ENCODE results near the gene NOC4L. TPM values are rescaled to one million over a fixed set of nuclear protein-coding genes. Genes with fewer than 3 reads are reported as not detected.

The NOC4L gene
- total RNA-seq, 1 experiment from 2014 or later, result 29.8 TPM

- ATAC-seq (peak; percentile 27; the same call in 1 of the 2 replicates), DNase-seq (ENCODE audit: low read depth, low spot score) (no peak)
- no TSS peak for BruUV-seq (replicated peaks)
- H3K4me1 ChIP-seq (ENCODE audit: control insufficient read depth, insufficient read depth, low read length), result peaks cover 7% of the 10 kb centered on the region
- intact Hi-C loops (cut with micrococcal nuclease; ENCODE audit: unreplicated experiment), result no loop called here
- ChIA-PET POLR2A (interaction anchor here (0.6 kb wide), 1 partner anchor 15 kb away, joined by 8 read pairs; no protein-coding TSS in a partner anchor), CTCF (no interaction called here)
- TF ChIP-seq SIN3A (IDR thresholded peaks at IDR 0.05; ENCODE audit: borderline replicate concordance, insufficient read depth, low read depth, low read length) (no peak), CTCF (IDR thresholded peaks at IDR 0.05) (no peak), REST (IDR thresholded peaks at IDR 0.05; ENCODE audit: insufficient read depth in 1 of 2, low read depth in 2 of 2, low read length in 1 of 2) (no peak), TCF7L2 (IDR thresholded peaks at IDR 0.05; ENCODE audit: low read depth, low read length) (no peak), POLR2AphosphoS5 (IDR thresholded peaks at IDR 0.05; ENCODE audit: low read depth, low read length) (no peak)
- no peaks in the 10 kb centered on the region for H3K9me3 ChIP-seq (ENCODE audit: control insufficient read depth, insufficient read depth, low read depth, low read length)
- in situ Hi-C loops (cut with HindIII; ENCODE audit: low pct_unique_long_range_greater_than_20kb, low sequenced_read_pairs), result no loop called here
- no peak overlapping the region for H3K27ac ChIP-seq (ENCODE audit: low read length)
- H3K36me3 ChIP-seq (ENCODE audit: control insufficient read depth, insufficient read depth, low read length), result no peaks in the 10 kb centered on the region
- H3K4me3 ChIP-seq (ENCODE audit: low read depth in 2 of 2, low read length in 2 of 2), result no peak overlapping the region
- H3K27me3 ChIP-seq (ENCODE audit: control insufficient read depth, insufficient read depth, low read length), result no peaks in the 10 kb centered on the region
Measured at GRCh38 chr12:132174839-132175490, 30.7 kb downstream of the NOC4L start.

GRCh38 chr12:132175496-132176384 is 31.5 kb downstream of the NOC4L start:
- ChIA-PET POLR2A (no interaction called here), CTCF (no interaction called here)
- Histone ChIP-seq H3K27me3 (ENCODE audit: control insufficient read depth, insufficient read depth, low read length) (no peaks in the 10 kb centered on the region), H3K4me1 (ENCODE audit: control insufficient read depth, insufficient read depth, low read length) (peaks cover 4% of the 10 kb centered on the region; the same call in 1 of the 2 replicates), H3K9me3 (ENCODE audit: control insufficient read depth, insufficient read depth, low read depth, low read length) (no peaks in the 10 kb centered on the region), H3K36me3 (ENCODE audit: control insufficient read depth, insufficient read depth, low read length) (no peaks in the 10 kb centered on the region), H3K27ac (ENCODE audit: low read length) (no peak overlapping the region), H3K4me3 (ENCODE audit: low read depth in 2 of 2, low read length in 2 of 2) (no peak overlapping the region)
- ATAC-seq (no peak), DNase-seq (ENCODE audit: low read depth, low spot score) (no peak)
- intact Hi-C loops (cut with micrococcal nuclease; ENCODE audit: unreplicated experiment) (no loop called here), in situ Hi-C loops (cut with HindIII; ENCODE audit: low pct_unique_long_range_greater_than_20kb, low sequenced_read_pairs) (no loop called here)
- BruUV-seq (replicated peaks), result no TSS peak
- no peak for TF ChIP-seq REST (IDR thresholded peaks at IDR 0.05; ENCODE audit: insufficient read depth in 1 of 2, low read depth in 2 of 2, low read length in 1 of 2)
- no peak for TF ChIP-seq CTCF (IDR thresholded peaks at IDR 0.05)
- no peak for TF ChIP-seq POLR2AphosphoS5 (IDR thresholded peaks at IDR 0.05; ENCODE audit: low read depth, low read length)
- no peak for TF ChIP-seq TCF7L2 (IDR thresholded peaks at IDR 0.05; ENCODE audit: low read depth, low read length)
